WTC11 (cell line): ENCODE data around the gene GUCA2B. TPM values are rescaled to one million over a fixed set of nuclear protein-coding genes. Genes with fewer than 3 reads are reported as not detected.
A peak's percentile ranks its signal among the peaks of the same experiment; 100 is the strongest.

Experiments
- ATAC-seq: fragments of 200-7000 bp; cut with Tn5 transposase; 2 replicates; pipeline ENCODE4 v1.10.0; 2021; ENCODE audit warnings: mild to moderate bottlenecking, moderate library complexity
- CTCF ChIA-PET: fragments of 300-600 bp; sonication (Branson Sonifier 250); formaldehyde crosslinking; loops from one replicate; lab custom pipeline; 2021; ENCODE audit warnings: antibody characterized with exemption; lab: Charles Lee
- POLR2A ChIA-PET: fragments of 350-600 bp; sonication (Branson Sonifier 250); formaldehyde crosslinking; loops from one replicate; lab custom pipeline; 2021; ENCODE audit warnings: antibody characterized with exemption; lab: Charles Lee
- DNase-seq: peaks from one replicate; pipeline ENCODE4 v3.0.0; 2021; ENCODE audit warnings: low spot score
- H3K27ac Mint-ChIP-seq: 2 replicates; pipeline ENCODE4 v1.8.0; 2021; ENCODE audit warnings: mixed read lengths
- H3K27me3 Mint-ChIP-seq: 2 replicates; pipeline ENCODE4 v1.8.0; 2021; ENCODE audit warnings: low read depth, mild to moderate bottlenecking, moderate library complexity, mixed read lengths
- H3K36me3 Mint-ChIP-seq: 2 replicates; pipeline ENCODE4 v1.8.0; 2021; ENCODE audit warnings: mixed read lengths
- H3K4me1 Mint-ChIP-seq: 2 replicates; pipeline ENCODE4 v1.8.0; 2022; ENCODE audit warnings: mixed read lengths
- H3K4me3 Mint-ChIP-seq: 2 replicates; pipeline ENCODE4 v1.8.0; 2021; ENCODE audit warnings: mild to moderate bottlenecking, moderate library complexity, mixed read lengths
- H3K9me3 Mint-ChIP-seq: 2 replicates; pipeline ENCODE4 v1.8.0; 2021; ENCODE audit warnings: mixed read lengths
- AR ChIP-seq: fragments of 250-450 bp; sonication (Bioruptor Pico); IDR thresholded peaks from 2 replicates; pipeline ENCODE4 v1.9.0; 2021; ENCODE audit warnings: mild to moderate bottlenecking
- ATF1 ChIP-seq: sonication (generic); formaldehyde crosslinking; IDR thresholded peaks from 2 replicates; pipeline ENCODE4 v1.8.1; 2023; ENCODE audit warnings: mild to moderate bottlenecking, moderate library complexity, missing genetic modification reagents
- ATF3 ChIP-seq: sonication (generic); formaldehyde crosslinking; conservative IDR thresholded peaks from 2 replicates; pipeline ENCODE4 v1.8.1; 2022; ENCODE audit warnings: mild to moderate bottlenecking, missing genetic modification reagents
- ATF6 ChIP-seq: sonication (generic); formaldehyde crosslinking; IDR thresholded peaks from 2 replicates; pipeline ENCODE4 v1.8.1; 2023; ENCODE audit warnings: mild to moderate bottlenecking, missing genetic modification reagents
- CREM ChIP-seq: sonication (generic); formaldehyde crosslinking; IDR thresholded peaks from 2 replicates; pipeline ENCODE4 v1.8.1; 2022; ENCODE audit warnings: mild to moderate bottlenecking, missing genetic modification reagents, moderate library complexity
- CTCF ChIP-seq: fragments of 200-600 bp; IDR thresholded peaks from 2 replicates; pipeline ENCODE4 v1.8.0; 2022; ENCODE audit warnings: antibody characterized with exemption
- E2F5 ChIP-seq: sonication (generic); formaldehyde crosslinking; IDR thresholded peaks from 2 replicates; pipeline ENCODE4 v1.8.1; 2022; ENCODE audit warnings: mild to moderate bottlenecking, moderate library complexity, missing genetic modification reagents
- EMX1 ChIP-seq: fragments of 250-450 bp; sonication (Bioruptor Pico); IDR thresholded peaks from 2 replicates; pipeline ENCODE4 v1.8.0; 2021; ENCODE audit warnings: mild to moderate bottlenecking
- FOXK1 ChIP-seq: sonication (generic); formaldehyde crosslinking; IDR thresholded peaks from 2 replicates; pipeline ENCODE4 v1.8.0; 2022; ENCODE audit warnings: mild to moderate bottlenecking, moderate library complexity, missing genetic modification reagents
- GABPB1 ChIP-seq: sonication (generic); formaldehyde crosslinking; IDR thresholded peaks from 2 replicates; pipeline ENCODE4 v1.8.1; 2023; ENCODE audit warnings: mild to moderate bottlenecking, missing genetic modification reagents
- GTF2I ChIP-seq: fragments of 250-450 bp; sonication (Bioruptor Pico); conservative IDR thresholded peaks from 2 replicates; pipeline ENCODE4 v1.4.0; 2021; ENCODE audit warnings: mild to moderate bottlenecking
- IRF2 ChIP-seq: sonication (generic); formaldehyde crosslinking; IDR thresholded peaks from 2 replicates; pipeline ENCODE4 v1.8.0; 2022; ENCODE audit warnings: low read depth, missing genetic modification reagents, borderline replicate concordance
- KAT7 ChIP-seq: sonication (generic); formaldehyde crosslinking; IDR thresholded peaks from 2 replicates; pipeline ENCODE4 v1.8.1; 2023; ENCODE audit warnings: missing genetic modification reagents, mild to moderate bottlenecking, borderline replicate concordance
- PRRX2 ChIP-seq: fragments of 250-450 bp; sonication (Bioruptor Pico); IDR thresholded peaks from 2 replicates; pipeline ENCODE4 v1.8.0; 2021; ENCODE audit warnings: mild to moderate bottlenecking
- SMAD3 ChIP-seq: sonication (generic); formaldehyde crosslinking; IDR thresholded peaks from 2 replicates; pipeline ENCODE4 v1.8.0; 2022; ENCODE audit warnings: missing genetic modification reagents, mild to moderate bottlenecking, borderline replicate concordance
- SOX15 ChIP-seq: fragments of 250-450 bp; sonication (Bioruptor Pico); IDR thresholded peaks from 2 replicates; pipeline ENCODE4 v1.9.0; 2021; ENCODE audit warnings: mild to moderate bottlenecking
- SP1 ChIP-seq: sonication (generic); formaldehyde crosslinking; conservative IDR thresholded peaks from 2 replicates; pipeline ENCODE4 v1.8.1; 2022; ENCODE audit warnings: missing genetic modification reagents
- TEAD1 ChIP-seq: sonication (generic); formaldehyde crosslinking; IDR thresholded peaks from 2 replicates; pipeline ENCODE4 v1.8.0; 2022; ENCODE audit warnings: mild to moderate bottlenecking, missing genetic modification reagents
- USF2 ChIP-seq: sonication (generic); formaldehyde crosslinking; IDR thresholded peaks from 2 replicates; pipeline ENCODE4 v1.8.1; 2023; ENCODE audit warnings: mild to moderate bottlenecking, missing genetic modification reagents, moderate library complexity
- ZBTB21 ChIP-seq: sonication (generic); formaldehyde crosslinking; IDR thresholded peaks from 2 replicates; pipeline ENCODE4 v1.8.1; 2023; ENCODE audit warnings: mild to moderate bottlenecking, missing genetic modification reagents, borderline replicate concordance
- ZNF281 ChIP-seq: sonication (generic); formaldehyde crosslinking; IDR thresholded peaks from 2 replicates; pipeline ENCODE4 v1.8.0; 2023; ENCODE audit warnings: mild to moderate bottlenecking, missing genetic modification reagents
- total RNA-seq: library from RNA; stranded (reverse); gene quantifications from 3 replicates; pipeline ENCODE4 v1.2.3, GENCODE V29; 2021

GUCA2B gene
- total RNA-seq, 1 experiment from 2014 or later, result not detected

GRCh38 chr1:42189931-42190853 is 37.0 kb downstream of the GUCA2B start:
- Mint-ChIP-seq H3K27ac (peak overlapping the region; percentile 48; the same call in 1 of the 2 replicates), H3K36me3 (peaks cover 21% of the 10 kb centered on the region), H3K27me3 (no peaks in the 10 kb centered on the region), H3K4me3 (no peak overlapping the region), H3K9me3 (no peaks in the 10 kb centered on the region), H3K4me1 (no peaks in the 10 kb centered on the region)
- no peak for ATAC-seq
- CTCF ChIA-PET, result interaction anchor here (2.5 kb wide), 1 partner anchor 16 kb away, joined by 9 read pairs; no protein-coding TSS in a partner anchor
- POLR2A ChIA-PET, result no interaction called here
- TF ChIP-seq ZBTB21 (CRISPR knock-in tag) (no peak), GABPB1 (CRISPR knock-in tag) (no peak), KAT7 (no peak), PRRX2 (CRISPR knock-in tag) (no peak), ZNF281 (CRISPR knock-in tag) (no peak), FOXK1 (CRISPR knock-in tag) (no peak), ATF6 (CRISPR knock-in tag) (no peak), ATF3 (CRISPR knock-in tag) (no peak), AR (no peak)
- TF ChIP-seq, all 79 proteins: peak for 0
- no peak for DNase-seq

- H3K9me3 Mint-ChIP-seq, result no peaks in the 10 kb centered on the region
- POLR2A ChIA-PET, result no interaction called here
- ATAC-seq, result no peak
- DNase-seq, result no peak
- no peaks in the 10 kb centered on the region for H3K27me3 Mint-ChIP-seq
- no peaks in the 10 kb centered on the region for H3K4me1 Mint-ChIP-seq
- H3K4me3 Mint-ChIP-seq, result no peak overlapping the region
- peaks cover 17% of the 10 kb centered on the region for H3K36me3 Mint-ChIP-seq
- peak overlapping the region; percentile 9; the same call in 1 of the 2 replicates for H3K27ac Mint-ChIP-seq
- CTCF ChIA-PET, result interaction anchor here (2.5 kb wide), 1 partner anchor 18 kb away, joined by 9 read pairs; no protein-coding TSS in a partner anchor
- no peak for TF ChIP-seq SP1 (CRISPR knock-in tag)
- no peak for TF ChIP-seq EMX1 (CRISPR knock-in tag)
- no peak for TF ChIP-seq ATF1 (CRISPR knock-in tag)
- TF ChIP-seq E2F5 (CRISPR knock-in tag), result no peak
- TF ChIP-seq SOX15 (CRISPR knock-in tag), result no peak
- TF ChIP-seq ZBTB21 (CRISPR knock-in tag), result no peak
- no peak for TF ChIP-seq IRF2
- no peak for TF ChIP-seq USF2 (CRISPR knock-in tag)
- no peak for TF ChIP-seq SMAD3 (CRISPR knock-in tag)
- TF ChIP-seq GABPB1 (CRISPR knock-in tag), result no peak
- TF ChIP-seq GTF2I, result no peak
- TF ChIP-seq CREM (CRISPR knock-in tag), result no peak
- no peak for TF ChIP-seq TEAD1 (CRISPR knock-in tag)
- TF ChIP-seq CTCF, result no peak
Measured at GRCh38 chr1:42191319-42191718, 38.1 kb downstream of the GUCA2B start.
